ENCODE measurements around the gene OTOG. TPM values are rescaled to one million over a fixed set of nuclear protein-coding genes. Genes with fewer than 3 reads are reported as not detected.

OTOG gene
- polyA plus RNA-seq, 1 donor, result 0.83 TPM

DNA sequence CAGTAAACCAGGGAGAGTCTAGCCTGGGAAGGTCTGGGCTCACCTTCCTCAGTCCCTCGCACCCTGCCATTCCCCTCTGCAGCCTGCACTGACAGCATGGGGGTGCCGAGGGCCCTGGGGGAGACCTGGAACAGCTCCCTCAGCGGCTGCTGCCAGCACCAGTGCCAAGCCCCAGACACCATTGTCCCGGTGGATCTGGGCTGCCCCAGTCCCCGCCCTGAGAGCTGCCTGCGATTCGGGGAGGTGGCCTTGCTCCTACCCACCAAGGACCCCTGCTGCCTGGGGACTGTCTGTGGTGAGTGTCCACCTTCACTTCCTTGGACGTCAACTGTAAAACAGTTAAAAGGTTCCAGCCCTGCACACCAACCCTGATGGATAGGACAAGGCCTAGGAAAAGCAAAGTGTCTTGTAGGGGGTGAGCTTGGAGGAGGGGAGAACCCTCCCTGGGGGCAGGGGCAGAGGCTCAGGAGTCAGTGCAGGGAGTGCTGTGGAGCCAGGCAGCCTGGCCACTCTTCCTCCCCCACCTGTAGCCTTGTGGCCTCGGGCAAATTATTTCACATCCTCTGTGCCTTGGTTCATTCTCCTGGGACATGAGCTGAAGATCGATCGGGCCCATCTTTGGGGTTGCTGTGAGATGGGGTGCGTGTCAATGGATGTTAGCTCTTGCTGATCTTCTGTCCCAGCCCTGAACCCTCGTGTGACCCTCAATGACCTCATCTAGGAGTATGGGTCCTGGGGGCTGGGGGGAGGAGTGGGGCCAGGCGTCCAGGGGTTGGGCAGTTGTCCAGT lies 87.1 kb downstream of the OTOG start:
- DNase-seq, result no peak

DNA sequence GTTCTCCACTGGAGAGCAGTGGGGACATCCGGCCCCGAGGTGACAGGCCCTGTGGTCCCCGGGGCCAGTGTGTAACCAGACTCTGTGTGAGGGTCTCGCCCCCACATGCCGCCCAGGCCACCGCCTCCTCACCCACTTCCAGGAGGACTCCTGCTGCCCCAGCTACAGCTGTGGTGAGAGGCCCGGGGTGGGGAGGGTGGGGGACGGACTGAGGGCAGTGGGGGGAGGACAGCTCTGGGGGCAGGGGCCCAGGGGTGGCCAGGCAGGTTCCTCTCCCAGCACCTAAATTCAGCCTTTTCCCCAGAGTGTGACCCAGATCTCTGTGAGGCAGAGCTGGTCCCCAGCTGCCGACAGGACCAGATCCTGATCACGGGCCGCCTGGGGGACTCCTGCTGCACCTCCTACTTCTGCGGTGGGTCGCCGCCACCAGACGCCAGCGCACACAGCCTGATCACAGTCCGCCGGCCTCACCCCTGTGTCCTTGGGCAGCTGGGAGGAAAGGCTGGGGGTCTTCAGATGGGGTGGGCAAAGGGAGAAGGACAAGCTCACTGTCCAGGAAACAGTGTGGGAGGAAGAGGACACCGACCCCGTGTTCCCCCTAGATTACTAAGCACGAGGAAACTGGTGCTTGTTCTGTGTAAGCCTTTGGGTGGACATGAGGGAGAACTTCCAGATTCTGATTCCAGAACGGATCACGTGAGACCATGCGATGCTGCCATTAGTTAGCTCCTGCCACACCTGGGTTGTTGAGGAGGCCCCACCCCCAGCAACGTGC lies 87.9 kb downstream of the OTOG start:
- no peak for DNase-seq

DNA sequence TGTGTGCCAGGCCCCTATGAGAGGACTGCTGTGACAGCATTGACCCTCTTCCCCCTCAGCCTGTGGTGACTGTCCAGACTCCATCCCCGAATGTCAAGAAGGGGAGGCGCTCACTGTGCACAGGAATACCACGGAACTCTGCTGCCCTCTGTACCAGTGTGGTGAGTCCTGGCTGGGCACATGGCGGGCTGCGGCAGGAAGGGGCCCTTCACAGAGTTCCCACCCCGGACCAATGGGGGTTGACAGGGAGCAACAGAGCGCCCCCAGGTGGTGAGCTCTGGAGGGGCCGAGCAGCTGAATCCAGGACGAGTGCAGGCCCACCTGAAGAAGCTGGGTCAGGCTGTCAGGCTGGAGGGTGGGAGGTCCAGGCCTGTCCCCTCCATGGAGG lies 88.5 kb downstream of the OTOG start:
- DNase-seq, result no peak

DNA sequence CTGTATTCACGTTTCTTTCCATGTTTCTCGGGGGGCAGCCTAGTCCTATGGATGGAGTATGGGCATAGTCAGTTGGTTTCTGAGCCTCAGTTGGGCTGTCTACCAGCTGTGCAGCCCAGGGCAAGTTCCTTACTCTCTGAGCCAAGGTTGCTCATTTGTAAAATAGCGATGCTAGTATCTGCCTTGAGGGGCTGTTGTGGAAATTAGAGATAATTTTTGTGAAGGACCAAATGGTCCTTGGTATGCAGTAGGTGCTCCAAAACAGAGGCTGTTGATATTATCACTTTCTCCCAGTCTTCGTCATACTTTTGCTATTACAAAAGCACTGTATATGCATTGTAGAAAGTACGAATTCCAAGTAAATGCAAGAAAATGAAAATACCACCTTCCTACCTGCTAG lies 89.7 kb downstream of the OTOG start:
- no peak for DNase-seq

DNA sequence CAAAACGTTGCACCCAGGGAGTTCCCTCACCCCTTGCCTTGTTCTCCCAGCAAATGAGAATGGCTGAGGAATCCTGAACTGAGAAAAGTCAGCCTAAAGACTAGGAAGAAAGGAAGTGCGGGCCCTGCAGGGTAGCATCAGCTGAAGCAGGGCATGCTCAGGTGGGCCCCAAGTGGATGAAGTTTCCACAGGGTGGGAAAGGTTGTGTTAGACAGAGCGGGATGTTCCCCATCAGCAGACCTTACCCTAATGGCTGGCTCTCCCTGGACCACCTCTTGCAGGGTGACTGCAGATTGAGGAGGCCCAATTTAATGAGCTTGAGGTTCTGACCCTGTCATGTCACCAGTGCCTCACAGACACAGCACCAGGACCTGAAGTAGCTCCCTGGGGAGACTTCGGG lies 90.8 kb downstream of the OTOG start:
- DNase-seq, result no peak

DNA sequence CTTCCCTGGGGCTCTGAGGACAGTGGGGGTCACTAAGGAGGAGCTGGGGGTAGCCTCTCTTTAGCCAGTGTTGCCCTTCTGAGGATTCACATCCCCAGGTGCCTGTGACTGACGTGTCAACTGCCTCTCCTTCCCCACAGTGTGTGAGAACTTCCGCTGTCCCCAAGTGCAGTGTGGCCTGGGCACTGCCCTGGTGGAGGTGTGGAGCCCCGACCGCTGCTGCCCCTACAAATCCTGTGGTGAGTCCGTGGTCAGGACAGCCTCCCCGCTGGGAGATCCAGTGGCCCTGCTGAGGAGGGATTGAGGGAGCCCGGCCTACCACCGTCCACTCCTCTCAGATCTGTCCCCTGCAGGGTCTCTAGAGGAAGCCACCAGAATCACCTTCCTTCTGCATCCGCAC lies 91.3 kb downstream of the OTOG start:
- DNase-seq, result no peak

DNA sequence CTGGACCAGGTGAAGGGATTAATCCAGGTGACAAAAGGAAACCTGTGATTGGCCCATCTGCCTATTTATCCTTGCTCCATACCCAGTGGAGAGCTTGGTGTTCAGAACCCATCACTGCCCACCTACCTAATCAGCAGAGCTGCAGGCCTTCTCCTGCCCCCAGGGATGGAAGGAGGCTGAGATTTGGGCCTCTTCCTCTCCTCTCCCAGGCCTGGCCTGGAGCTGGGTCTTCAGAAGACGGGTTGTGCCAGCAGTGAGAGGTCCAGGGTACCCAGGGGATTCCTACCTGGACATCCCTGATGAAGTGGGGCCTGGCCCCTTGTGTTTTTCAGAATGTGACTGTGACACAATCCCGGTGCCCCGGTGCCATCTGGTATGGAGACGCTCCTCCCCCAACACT lies 92.0 kb downstream of the OTOG start:
- no peak for DNase-seq

DNA sequence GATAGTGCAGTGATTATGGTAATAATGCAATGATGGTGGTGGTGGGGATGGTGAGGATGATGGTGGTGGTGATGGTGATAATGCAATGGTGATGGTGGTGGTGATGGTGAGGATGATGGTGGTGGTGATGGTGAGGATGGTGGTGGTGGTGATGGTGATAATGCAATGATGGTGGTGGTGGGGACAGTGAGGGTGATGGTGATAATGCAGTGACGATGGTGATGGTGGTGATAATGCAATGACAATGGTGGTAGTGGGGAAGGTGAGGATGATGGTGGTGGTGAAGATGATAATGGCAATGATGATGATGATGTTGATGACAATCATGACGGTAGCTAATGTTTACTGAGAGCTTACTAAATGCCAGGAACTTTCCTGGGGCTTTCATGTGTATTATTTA lies 92.7 kb downstream of the OTOG start:
- no peak for DNase-seq

DNA sequence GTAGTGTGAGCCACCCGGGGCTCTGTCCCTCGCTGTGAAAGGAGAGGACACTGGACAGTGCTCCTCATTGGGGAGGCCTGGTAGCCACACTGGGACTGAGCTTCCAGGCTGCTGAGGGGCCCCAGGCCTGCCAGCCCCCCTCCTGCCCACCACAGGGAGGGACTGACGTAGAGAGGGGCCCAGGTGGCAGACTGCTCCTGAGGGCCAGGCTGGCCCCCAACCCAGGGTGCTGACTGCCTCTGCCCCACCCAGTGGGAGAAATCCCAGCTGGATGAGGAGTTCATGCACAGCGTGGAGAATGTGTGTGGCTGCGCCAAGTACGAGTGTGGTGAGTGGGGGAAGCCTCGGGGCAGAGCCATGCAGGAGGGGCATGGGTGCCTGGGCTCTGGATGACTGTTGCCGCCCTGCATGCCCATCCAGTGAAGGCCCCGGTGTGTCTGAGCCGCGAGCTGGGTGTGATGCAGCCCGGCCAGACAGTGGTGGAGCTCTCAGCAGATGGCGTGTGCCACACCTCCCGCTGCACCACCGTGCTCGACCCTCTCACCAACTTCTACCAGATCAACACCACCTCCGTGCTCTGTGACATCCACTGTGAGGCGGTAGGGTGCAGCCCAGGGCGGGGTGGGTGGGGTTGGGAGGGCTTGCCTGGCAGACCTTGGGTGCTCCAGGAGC lies 93.6 kb downstream of the OTOG start:
- no peak for DNase-seq

DNA sequence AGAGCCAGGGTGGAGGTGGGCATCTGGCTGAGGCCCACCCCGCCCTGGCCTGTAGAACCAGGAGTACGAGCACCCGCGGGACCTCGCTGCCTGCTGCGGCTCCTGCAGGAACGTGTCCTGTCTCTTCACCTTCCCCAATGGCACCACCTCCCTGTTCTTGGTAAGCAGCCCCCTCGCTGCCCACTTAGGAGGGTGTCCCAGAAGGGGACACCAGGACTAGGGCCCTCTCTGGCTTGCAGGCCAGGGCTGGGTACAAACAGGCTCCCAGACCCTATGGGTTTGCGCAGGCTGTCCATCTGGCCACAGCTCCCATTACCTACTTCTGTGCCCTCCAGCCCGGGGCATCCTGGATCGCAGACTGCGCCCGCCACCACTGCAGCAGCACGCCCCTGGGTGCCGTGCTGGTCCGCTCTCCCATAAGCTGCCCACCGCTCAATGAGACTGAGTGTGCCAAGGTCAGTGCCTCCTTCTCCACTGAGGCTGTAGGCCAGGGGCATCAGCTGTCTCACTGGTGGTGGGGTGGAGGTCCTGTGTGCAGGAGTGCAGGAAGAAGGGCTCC lies 94.8 kb downstream of the OTOG start:
- DNase-seq, result no peak

DNA sequence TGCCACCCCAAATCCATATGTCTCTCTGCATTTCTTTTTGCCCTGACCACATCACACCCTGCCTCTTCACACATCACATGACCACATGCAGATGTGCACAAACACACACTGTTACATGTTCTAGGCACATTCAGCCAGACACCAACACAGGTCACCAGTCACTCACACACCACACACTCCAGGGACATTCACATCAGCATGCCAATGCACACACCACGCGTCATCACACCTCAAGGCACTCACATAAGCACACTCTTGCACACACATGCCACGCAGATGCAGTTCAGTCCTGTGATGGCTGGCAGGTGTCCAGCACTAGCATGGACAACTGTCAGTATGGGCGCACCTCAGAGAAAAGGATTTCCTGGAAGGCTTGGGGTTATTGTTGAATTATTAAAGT lies 95.3 kb downstream of the OTOG start:
- DNase-seq, result no peak

DNA sequence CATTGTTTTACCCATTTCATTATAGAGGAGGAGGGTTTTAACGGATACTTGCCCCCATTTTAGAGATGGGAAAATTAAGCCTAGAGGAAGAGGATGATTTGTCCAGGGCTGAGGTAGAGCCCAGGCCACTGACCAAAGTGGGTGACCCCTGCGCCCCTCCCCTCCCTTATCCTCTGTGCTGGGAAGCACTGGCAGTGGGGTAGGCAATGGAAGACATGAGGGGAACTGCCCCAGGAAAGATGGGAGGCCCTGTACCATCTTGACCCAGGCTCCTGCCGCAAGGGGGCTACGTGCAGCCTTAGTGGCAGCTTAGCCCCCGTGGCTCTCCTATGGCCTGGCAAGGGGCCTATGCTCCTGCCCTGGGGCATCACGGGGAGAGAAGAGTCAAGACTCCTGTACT lies 95.9 kb downstream of the OTOG start:
- DNase-seq, result no peak

DNA sequence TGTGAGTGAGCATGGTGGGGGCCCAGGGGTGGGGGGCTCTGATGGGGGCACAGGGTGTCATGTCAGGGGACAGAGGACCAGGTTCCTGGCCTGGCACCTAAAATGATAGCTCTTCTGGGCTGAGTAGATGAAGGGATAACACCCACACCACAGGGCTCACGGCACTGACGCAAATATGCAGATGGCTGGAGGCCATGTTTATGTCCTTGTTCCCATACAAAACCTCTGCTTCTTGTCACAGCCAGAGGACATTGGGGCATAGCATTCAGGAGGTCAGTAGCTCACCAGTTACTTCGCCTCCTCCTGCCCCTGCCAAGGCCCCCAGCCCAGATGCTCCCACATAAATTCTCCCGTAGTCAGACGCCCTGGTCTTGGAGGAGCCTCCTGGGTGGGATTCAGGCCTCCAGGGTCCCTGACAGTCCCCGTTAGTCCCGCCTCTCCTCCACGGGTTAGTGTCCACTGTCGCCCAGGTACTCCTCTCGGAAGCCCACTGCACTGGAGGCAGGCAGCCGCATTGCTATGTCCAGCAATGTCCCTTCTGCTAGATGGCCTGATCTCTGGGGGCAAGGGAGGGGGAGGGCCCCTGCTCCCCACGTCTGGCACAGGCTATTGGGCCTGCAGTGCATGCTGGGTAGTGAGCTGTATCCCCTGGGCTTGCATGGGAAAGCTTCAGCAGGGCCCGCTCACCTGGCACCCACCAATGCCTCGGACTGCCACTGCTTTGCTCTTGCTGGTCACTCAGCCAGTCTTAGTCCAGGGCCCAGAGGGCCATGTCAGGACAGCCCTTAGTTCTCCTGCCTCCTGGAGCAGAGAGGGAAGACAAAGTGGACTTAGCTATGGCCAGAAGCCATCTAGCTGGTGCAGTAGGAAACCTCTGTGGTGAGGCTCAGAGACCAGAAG lies 96.7 kb downstream of the OTOG start:
- no peak for DNase-seq

DNA sequence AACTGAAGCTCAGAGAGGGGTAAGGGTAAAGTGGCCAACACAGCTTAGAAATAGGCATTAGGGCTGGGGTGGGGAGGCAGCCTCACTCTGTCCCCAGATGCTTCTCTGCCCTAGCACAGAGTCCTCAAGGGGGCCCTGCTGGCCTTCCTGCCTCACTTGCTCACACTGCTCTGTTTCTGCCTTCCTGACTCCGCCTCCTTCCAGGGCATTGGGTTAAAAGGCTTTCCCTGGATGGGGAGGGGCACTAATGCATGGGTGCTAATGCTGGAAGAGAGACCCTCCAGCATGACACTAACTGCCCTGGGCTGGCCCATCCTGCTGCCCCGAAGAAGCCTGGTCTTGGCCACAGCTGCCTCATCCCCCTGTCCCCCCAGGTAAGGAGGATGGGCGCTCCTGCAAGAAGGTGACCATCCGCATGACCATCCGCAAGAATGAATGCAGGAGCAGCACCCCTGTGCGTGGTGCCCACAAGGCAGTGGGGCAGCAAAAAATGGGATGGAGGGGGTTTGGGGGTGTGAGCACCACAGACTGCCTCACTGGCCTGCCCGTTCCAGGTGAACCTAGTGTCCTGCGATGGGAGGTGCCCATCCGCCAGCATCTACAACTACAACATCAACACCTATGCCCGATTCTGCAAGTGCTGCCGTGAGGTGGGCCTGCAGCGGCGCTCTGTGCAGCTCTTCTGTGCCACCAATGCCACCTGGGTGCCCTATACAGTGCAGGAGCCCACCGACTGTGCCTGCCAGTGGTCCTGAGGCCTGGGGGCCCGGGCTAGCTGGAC lies 98.3 kb downstream of the OTOG start:
- DNase-seq, result no peak

DNA sequence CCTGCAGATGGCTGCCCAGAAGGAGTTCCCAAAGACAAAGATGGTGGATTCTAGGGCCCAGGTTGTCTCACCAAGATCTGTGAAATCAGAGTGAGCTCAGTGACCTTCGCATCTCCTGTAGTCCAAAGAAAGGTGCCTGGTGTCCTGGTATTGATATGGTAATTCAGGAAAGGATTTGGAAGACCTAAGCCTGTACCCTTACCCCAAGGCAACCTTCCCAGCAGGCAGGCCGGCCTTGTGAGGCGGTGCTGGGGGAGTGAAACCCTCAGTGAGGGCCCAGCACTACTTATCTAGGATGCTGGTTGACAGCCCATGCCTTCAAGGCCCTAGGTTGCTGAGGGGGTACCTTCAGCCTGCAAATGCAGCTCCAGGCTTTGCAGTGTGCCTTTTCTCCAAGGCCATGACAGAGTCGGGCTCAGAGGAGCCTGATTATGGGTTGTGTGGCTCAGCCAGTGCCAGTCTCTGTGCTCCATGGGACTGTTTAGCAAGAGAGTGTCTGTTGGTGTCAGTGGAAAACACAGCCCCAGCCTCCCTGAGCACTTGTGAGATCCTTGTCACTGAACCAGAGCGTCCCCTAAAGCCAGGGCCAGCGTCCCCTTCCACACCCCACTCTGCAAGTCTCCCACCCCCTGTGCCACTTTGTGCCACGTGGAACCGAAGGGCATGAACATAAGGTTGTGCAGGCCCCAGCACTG lies 99.5 kb downstream of the OTOG start:
- DNase-seq, result no peak

DNA sequence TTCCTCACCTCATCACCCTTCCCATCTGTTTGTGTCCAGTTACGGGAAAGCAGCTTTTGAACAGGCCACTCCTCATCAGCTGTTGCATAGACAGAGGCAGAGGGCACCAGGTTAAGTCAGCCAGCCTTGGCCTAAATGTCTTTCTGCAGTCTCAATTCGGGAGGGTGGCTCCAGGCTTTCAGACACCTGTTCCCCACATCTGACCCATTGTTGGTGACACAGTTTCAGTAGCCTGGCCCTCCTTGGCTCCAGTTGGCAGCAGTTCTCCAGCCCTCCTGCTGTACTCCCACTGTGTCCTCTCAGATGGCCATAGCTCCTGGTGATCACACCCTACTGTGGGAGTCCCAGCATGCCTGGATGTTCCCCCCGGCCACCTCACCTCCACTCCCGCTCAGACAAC lies 101.5 kb downstream of the OTOG start:
- DNase-seq, result no peak

DNA sequence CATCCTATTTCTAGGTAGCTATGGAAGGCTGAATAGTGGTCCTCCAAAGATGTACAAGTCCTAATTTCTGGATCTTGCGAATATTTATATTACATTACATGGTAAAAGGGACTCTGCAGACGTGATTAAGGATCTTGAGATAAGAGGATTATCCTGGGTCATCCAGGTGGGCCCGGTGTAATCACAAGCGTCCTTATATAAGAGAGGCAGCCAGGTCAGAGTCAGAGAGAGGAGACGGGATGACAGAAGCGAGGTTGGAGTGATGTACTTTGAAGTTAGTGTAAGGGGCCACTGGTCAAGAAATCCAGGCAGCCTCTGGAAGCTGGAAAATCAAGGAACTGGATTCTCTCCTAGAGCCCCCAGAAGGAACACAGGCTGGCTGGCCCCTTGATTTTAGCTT lies 102.2 kb downstream of the OTOG start:
- no peak for DNase-seq

DNA sequence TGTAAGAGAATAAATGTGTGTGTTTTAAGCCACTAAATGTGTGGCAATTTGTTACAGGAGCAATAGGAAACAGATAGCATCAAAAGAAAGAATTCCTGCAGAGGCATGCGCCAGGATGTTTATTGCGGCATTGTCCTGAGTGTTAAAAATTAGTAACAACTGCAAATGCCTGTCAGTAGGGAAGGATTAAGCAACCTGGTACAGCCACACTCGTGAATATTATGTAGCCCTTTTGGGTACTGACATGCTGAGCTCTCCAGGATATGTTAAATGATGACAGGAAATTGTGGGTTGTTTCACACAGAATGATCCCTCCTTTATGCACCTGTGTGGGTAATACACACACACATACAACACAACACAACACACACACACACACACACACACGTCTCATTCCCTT lies 102.6 kb downstream of the OTOG start:
- DNase-seq, result no peak

DNA sequence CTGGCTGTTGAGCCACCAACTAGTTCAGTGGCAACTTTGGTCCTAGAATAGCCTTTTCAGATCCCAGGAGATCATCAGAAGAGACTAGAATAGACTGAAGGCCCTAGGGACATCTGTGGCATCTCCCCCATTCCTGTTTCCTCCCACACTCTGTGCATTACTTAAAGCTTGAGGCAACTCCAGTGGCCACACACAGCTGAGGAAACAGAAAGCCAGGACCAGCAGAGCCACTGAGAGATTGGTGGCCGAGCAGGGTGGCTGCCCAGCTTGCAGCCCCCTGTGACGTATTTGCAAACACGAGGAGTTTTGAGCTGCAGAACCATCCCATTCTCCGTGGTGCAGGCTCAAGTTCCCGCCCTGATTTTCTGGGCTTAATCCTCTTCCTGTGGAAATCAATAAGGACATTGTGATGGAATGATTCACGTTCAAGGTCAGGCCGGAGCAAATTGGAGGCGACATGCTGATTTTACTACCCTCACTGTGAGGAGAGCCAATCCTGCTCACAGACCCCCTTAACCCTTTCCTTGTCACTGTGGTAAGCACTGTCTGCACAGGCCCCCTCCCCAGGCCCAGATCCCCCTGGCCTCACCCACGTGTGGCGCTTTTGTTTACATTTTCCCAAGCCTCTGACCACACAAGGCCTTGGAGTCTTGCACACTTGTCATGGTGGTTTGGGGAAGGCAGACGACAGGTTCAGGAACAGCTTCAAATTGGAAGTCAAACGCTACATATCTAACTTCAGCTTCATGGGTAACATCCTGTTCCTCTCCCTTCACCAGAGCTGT lies 103.3 kb downstream of the OTOG start:
- DNase-seq, result no peak

DNA sequence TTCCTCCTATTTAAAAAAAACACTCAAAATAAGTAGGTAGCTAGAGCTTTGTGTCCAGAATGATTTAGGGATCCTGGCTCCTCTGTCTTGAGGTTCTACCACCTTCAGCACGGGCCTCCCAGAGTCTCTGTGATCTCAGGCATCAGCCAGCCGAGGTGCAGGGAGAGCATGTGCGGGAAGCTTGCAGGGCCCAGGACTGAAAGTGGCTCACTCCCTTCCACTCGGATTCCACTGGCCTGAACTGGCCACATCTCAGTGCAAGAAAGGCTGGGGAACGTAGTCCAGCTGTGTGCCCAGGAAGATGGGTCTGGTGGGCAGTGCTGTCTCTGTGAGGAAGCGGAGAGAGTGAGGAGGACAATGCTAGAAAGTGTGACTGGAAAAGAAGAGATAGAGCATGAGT lies 104.0 kb downstream of the OTOG start:
- DNase-seq, result no peak
